Activated B cell treated with CpG ODN at 0.5 μM for 24 hours (primary cell): ENCODE data around the gene ADGRB2. TPM values are rescaled to one million over a fixed set of nuclear protein-coding genes. Genes with fewer than 3 reads are reported as not detected.
"Not testable (repeated sequence)": the region's sequence is repeated elsewhere in the genome, so short reads cannot be mapped to it uniquely, and the experiment has no call there.

Experiments used
- ATAC-seq: fragments of 200-7000 bp; cut with Tn5 transposase; one replicate; pipeline ENCODE4 v1.10.0; 2021; ENCODE audit warnings: low read depth, mild to moderate bottlenecking, moderate library complexity
- CTCF ChIA-PET: fragments of 350-600 bp; sonication (Branson Sonifier 250); formaldehyde crosslinking; loops from one replicate; lab custom pipeline; 2021; ENCODE audit warnings: antibody characterized with exemption; lab: Charles Lee
- POLR2A ChIA-PET: fragments of 350-600 bp; sonication (Branson Sonifier 250); formaldehyde crosslinking; loops from one replicate; lab custom pipeline; 2021; ENCODE audit warnings: antibody characterized with exemption; lab: Charles Lee
- DNase-seq: peaks from one replicate; pipeline ENCODE4 v3.0.0; 2022
- H3K27ac Mint-ChIP-seq: one replicate; pipeline ENCODE4 v1.8.0; 2020; ENCODE audit warnings: mixed read lengths
- H3K27me3 Mint-ChIP-seq: one replicate; pipeline ENCODE4 v1.8.0; 2021; ENCODE audit warnings: mixed read lengths
- H3K36me3 Mint-ChIP-seq: one replicate; pipeline ENCODE4 v1.8.0; 2021; ENCODE audit warnings: low read depth, mixed read lengths
- H3K4me1 Mint-ChIP-seq: one replicate; pipeline ENCODE4 v1.8.0; 2021; ENCODE audit warnings: mixed read lengths
- H3K4me3 Mint-ChIP-seq: one replicate; pipeline ENCODE4 v1.8.0; 2020; ENCODE audit warnings: mild to moderate bottlenecking, mixed read lengths
- H3K9me3 Mint-ChIP-seq: one replicate; pipeline ENCODE4 v1.8.0; 2020; ENCODE audit warnings: mixed read lengths
- CTCF ChIP-seq: fragments of 200-600 bp; IDR thresholded peaks from one replicate; pipeline ENCODE4 v1.8.0; 2022; ENCODE audit warnings: antibody characterized with exemption, mild to moderate bottlenecking
- intact Hi-C: fragments of 100-400 bp; cut with micrococcal nuclease; formaldehyde crosslinking; loops from one replicate; pipeline ENCODE4 v1.15.1; 2024
- total RNA-seq: library from RNA; stranded (reverse); gene quantifications from 2 replicates; pipeline ENCODE4 v1.2.3, GENCODE V29; 2022

The ADGRB2 gene
- total RNA-seq, 1 donor from 2014 or later = 6.3 TPM

GRCh38 chr1:31708324-31708723 lies 55.8 kb downstream of the ADGRB2 start:
- peaks cover 39% of the 10 kb centered on the region for H3K4me1 Mint-ChIP-seq
- ChIA-PET POLR2A (no interaction called here), CTCF (interaction anchor here (1.2 kb wide), 1 partner anchor 81 kb away, joined by 4 read pairs; no protein-coding TSS in a partner anchor)
- H3K27me3 Mint-ChIP-seq = peaks cover 47% of the 10 kb centered on the region
- ATAC-seq (no peak), DNase-seq (no peak)
- no peaks in the 10 kb centered on the region for H3K9me3 Mint-ChIP-seq
- no peak for TF ChIP-seq CTCF
- no peaks in the 10 kb centered on the region for H3K36me3 Mint-ChIP-seq
- intact Hi-C loops = no loop called here
- no peak overlapping the region for H3K27ac Mint-ChIP-seq
- H3K4me3 Mint-ChIP-seq = no peak overlapping the region

- no peak overlapping the region for H3K27ac Mint-ChIP-seq
- H3K36me3 Mint-ChIP-seq = no peaks in the 10 kb centered on the region
- peaks cover 39% of the 10 kb centered on the region for H3K4me1 Mint-ChIP-seq
- ChIA-PET CTCF (no interaction called here), POLR2A (no interaction called here)
- no peak for DNase-seq
- no peak for TF ChIP-seq CTCF
- no peak overlapping the region for H3K4me3 Mint-ChIP-seq
- no peak for ATAC-seq
- intact Hi-C loops = no loop called here
- H3K9me3 Mint-ChIP-seq = no peaks in the 10 kb centered on the region
- H3K27me3 Mint-ChIP-seq = peaks cover 44% of the 10 kb centered on the region
Measured at GRCh38 chr1:31707711-31708110, 56.4 kb downstream of the ADGRB2 start.

GRCh38 chr1:31707059-31707600 lies 57.0 kb downstream of the ADGRB2 start:
- peaks cover 40% of the 10 kb centered on the region for H3K27me3 Mint-ChIP-seq
- ATAC-seq, DNase-seq, POLR2A ChIA-PET, H3K36me3 Mint-ChIP-seq, CTCF ChIA-PET, intact Hi-C loops, H3K9me3 Mint-ChIP-seq, H3K27ac Mint-ChIP-seq, H3K4me3 Mint-ChIP-seq: not testable (repeated sequence)
- H3K4me1 Mint-ChIP-seq = peaks cover 39% of the 10 kb centered on the region

GRCh38 chr1:31706384-31707058 lies 57.6 kb downstream of the ADGRB2 start:
- Mint-ChIP-seq H3K36me3 (no peaks in the 10 kb centered on the region), H3K4me1 (peaks cover 39% of the 10 kb centered on the region), H3K4me3 (no peak overlapping the region), H3K27ac (no peak overlapping the region), H3K9me3 (no peaks in the 10 kb centered on the region), H3K27me3 (peaks cover 41% of the 10 kb centered on the region)
- no peak for DNase-seq
- intact Hi-C loops = no loop called here
- ChIA-PET CTCF (no interaction called here), POLR2A (no interaction called here)
- no peak for TF ChIP-seq CTCF
- peak; percentile 33 for ATAC-seq

- Mint-ChIP-seq H3K27ac (no peak overlapping the region), H3K4me3 (peak overlapping the region; percentile 49), H3K9me3 (no peaks in the 10 kb centered on the region), H3K27me3 (peaks cover 44% of the 10 kb centered on the region), H3K4me1 (peaks cover 39% of the 10 kb centered on the region), H3K36me3 (no peaks in the 10 kb centered on the region)
- ChIA-PET POLR2A (interaction anchor here (0.8 to 1.4 kb wide), 4 partner anchors 10 to 84 kb away, joined by 3 to 5 read pairs (median 3); partner anchors contain the start of gene PEF1), CTCF (interaction anchor here (1.0 to 1.9 kb wide), 4 partner anchors 10 to 84 kb away, joined by 3 to 6 read pairs (median 4); no protein-coding TSS in a partner anchor)
- TF ChIP-seq CTCF = no peak
- intact Hi-C loops = loop anchor here (2.0 kb wide), 1 partner anchor 40 kb away; no protein-coding TSS in a partner anchor
- DNase-seq (peak; percentile 27), ATAC-seq (peak; percentile 76)
Measured at GRCh38 chr1:31705080-31705866, 58.9 kb downstream of the ADGRB2 start.
